SH-SY5Y (cell line): Measurements from ENCODE around the gene CELSR1.

ENCODE experiments used
- GATA2 ChIP-seq: IDR thresholded peaks from 2 replicates; pipeline ENCODE4 v1.6.1; 2011; ENCODE audit warnings: mild to moderate bottlenecking, low read depth, low read length
- GATA3 ChIP-seq: IDR thresholded peaks from 2 replicates; pipeline ENCODE4 v1.6.1; 2011; ENCODE audit warnings: low read depth, mild to moderate bottlenecking, low read length, moderate library complexity

CELSR1 gene

GRCh38 chr22:46549971-46550641 is 12.7 kb upstream of the CELSR1 start:
- TF ChIP-seq GATA2: no peak
- TF ChIP-seq GATA3: no peak

- TF ChIP-seq GATA3 (no peak), GATA2 (no peak)
Measured at GRCh38 chr22:46549563-46549840, 12.1 kb upstream of the CELSR1 start.

- TF ChIP-seq GATA2 (no peak), GATA3 (no peak)
Measured at GRCh38 chr22:46547883-46548244, 10.4 kb upstream of the CELSR1 start.

DNA sequence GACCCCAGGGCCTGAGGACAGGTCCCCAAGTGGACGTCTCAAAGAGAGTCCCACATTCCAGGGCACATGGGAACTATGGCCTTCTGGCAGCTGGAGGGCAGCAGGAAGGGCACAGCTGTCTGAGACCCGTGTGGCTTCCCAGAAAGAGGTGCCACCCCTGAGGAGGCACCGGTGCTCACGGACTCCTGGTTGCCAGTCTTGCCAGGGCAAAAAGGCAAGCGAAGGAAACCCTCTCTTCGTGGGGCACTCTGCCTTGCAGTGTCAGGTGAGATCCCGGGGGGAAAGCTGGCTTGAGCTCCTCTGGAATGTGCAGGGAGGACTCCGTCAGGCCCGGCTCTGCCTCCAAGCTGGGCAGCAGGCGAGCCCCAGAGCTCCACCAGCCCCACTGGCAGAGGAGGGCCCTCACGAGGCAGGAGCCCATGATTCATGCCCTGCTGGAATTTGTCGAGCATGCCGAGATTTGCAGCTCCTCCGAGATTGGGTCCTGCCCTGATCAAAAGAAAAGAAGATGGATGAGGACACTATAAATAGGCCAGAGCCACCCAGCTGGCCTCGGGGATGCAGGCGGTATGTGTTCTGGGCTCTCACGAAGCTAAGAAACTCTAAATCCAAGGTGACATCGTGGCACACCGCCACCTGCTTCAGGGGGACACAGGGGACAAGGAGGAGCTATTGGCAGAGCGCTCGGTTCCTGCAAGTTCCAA is 9.9 kb upstream of the CELSR1 start:
- TF ChIP-seq GATA3 (no peak), GATA2 (no peak)

DNA sequence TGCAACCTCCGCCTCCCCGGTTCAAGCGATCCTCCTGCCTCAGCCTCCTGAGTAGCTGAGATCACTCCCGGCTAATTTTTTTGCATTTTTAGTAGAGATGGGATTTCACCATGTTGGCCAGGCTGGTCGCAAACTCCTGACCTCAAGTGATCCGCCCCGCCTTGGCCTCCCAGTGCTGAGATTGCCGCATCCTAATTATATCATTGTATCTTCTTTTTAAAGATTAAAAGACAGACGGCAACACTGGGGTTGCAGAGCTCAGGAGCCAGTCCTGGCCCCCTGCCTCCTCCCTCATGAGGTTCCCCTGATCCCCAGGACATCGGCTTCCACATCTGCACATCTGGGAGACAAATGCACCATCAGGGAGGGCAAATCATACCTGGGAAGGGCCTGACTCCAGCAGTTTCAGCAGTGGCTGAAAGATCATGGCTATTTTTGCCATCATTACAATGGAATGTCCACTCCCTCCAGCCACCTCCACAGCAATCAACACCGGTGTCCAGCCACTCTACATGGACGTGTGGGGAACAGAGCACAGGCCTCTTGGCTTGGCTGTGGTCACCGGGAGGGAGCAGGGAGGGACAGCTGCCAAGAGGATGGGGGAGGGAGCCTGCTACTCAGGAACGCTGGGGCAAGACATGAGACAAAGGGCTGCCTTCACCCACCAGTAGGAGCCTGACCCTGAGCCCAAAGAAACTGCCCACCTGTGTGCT is 9.2 kb upstream of the CELSR1 start:
- TF ChIP-seq GATA3: no peak
- TF ChIP-seq GATA2: no peak

GRCh38 chr22:46545086-46545792 is 7.8 kb upstream of the CELSR1 start:
- TF ChIP-seq GATA2: no peak
- no peak for TF ChIP-seq GATA3

DNA sequence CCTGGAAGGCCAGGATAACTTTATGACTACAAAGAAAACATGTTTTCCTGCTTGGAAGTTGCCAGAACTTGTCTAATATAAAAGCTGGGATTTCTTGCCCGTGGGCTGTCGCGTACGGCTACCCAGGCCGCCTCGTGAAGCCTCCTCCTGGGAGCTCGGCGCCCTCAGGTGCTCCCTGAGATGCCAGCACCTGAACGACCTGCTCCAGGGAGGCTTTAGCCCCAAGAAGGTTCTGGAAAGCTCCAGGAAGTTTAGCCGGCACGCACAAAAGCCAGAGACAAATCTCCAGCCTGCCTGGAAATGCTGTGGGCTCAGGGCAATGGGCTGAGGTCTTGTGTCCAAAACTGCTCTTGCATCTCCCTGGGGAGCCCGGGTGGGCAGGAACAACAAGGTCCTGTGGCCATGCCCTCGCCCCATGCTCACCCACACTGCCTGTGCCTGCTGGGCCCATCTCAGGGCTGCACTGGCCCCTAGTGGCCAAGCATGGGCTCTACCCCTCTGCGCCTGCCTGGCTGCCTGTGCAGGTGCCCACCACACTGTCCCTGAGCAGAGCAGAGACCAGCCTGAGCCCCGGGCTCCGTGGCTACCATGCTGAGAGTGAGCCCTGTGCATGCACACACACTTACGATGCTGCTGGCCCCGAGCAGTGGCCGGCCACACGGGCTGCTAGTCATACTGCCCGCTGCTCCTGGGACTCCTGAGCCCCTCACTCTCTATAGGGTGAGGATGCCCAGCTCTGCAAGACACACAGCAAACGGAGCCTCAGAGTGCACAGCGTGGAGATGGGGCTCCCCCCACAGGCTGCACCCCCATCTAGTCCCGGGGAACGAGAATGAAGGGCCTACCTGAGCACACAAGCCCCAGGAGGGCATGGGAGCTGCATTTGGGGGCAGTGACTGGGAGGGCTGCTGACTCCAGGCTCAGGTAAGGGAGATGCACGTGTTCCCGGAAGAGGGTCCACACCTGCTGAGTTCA is 4.9 kb upstream of the CELSR1 start:
- TF ChIP-seq GATA2 (no peak), GATA3 (no peak)

- TF ChIP-seq GATA3 (no peak), GATA2 (no peak)
Measured at GRCh38 chr22:46541536-46541935, 4.1 kb upstream of the CELSR1 start.

DNA sequence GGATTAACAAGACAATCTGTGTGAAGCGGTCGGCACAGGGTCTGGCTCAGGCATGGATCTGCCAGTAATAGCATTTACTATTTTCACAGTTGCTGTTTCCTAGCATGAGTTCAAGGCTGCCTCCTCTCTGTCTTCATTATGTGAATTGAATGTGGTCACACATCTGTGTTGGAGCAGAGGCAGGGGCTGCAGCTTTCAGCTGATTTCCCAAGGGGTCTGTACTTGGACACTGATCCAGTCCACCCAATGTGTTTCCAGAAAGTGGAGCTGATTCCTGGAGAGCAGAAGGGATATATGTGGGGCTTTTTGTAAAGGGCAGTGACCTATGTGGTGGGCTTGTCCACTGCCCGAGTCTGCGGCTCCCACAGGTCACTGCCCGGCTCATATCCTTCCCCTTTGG is 3.5 kb upstream of the CELSR1 start:
- TF ChIP-seq GATA3: no peak
- no peak for TF ChIP-seq GATA2

- TF ChIP-seq GATA3: no peak
Measured at GRCh38 chr22:46539169-46539568, 1.7 kb upstream of the CELSR1 start.

DNA sequence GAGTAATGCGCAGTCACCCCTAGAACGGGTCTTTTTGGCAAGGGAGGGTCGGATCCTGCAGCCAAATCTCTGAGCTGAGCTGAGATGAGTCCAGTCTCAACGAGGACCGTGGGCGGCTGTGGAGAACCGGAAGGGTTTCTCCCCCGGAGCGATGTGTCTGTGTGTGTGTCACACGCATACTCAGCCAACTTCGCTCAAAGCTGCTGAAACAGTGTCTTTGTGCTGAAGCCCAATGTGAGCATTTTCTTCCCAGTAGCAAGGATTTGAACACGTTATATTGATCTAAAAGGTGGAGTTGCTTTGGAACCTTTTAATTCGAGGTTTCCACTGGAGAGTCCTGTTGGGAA is 1.4 kb upstream of the CELSR1 start:
- TF ChIP-seq GATA2 (no peak), GATA3 (no peak)

DNA sequence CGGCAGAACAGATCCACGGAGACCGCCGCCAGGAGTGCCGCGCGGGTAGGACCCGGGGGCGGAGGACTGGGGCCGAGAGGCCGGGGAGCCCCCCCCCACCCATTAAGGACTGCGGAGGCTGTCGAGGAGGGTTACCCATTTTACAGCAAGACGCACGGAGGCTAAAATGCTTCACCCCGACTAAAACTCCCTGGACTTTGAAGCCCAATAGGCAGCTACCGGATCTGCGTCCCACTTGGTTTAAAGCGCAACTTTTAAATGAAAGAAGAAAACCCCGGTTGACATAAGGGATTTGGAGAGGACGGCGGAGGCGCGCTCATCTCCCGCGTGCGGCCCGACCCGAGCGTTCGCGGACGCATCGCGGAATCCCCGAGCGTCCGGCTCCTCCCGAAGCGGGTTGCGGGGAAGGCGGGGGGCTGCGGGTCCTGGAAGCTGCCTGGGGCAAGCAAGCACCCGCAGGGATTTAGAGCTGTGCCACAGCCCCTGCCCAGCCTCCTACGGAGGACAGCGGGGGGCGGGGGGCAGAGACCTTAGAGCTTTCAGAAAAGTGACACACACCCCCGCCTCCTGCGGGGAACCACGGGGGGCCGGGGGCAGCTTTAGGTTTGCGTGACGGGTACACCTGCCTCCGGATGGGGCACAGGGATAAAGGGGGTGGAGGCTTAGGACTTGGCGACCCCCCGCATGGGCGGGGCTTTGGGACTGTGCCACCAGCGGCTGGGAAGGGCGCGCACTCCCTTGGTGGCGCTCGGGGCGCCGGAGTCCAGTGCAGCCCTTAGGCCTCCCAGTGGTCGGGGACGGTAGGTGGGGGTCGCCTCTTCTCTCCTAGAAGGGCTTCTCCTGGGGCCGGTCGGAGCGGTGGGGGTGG is 760 bp upstream of the CELSR1 start:
- no peak for TF ChIP-seq GATA2
- TF ChIP-seq GATA3: no peak
